ENCODE measurements around the gene AOC2.
"Not testable (repeated sequence)": the region's sequence is repeated elsewhere in the genome, so short reads cannot be mapped to it uniquely, and the experiment has no call there.

Gene AOC2

GRCh38 chr17:42894283-42895184 lies 50.2 kb downstream of the AOC2 start:
- TF ChIP-seq POLR2A (IDR thresholded peaks at IDR 0.05; ENCODE audit: low read length) (no peak), GATA1 (IDR thresholded peaks at IDR 0.05; ENCODE audit: low read depth, low read length) (no peak)
- DNase-seq, result no peak

DNA sequence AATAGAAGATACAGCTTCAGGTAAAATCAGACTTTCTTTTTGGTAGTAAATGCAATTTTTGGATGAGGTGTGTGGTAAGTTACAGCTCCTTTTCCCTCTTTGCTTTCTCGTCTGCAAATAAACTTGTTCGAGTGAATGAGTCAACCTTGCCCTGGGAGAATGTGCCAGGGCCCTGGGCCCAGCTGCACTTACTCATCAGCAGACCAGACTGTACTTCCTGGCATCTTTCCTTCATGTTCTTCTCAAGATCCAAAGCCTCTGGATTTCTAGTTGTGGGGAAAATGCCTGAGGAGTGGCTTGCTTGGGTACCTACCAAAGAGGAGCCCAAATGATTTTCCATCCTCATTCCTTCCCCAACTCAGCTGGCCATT lies 50.8 kb downstream of the AOC2 start:
- no peak for TF ChIP-seq GATA1 (IDR thresholded peaks at IDR 0.05; ENCODE audit: low read depth, low read length)
- no peak for TF ChIP-seq POLR2A (IDR thresholded peaks at IDR 0.05; ENCODE audit: low read length)
- DNase-seq, result no peak

DNA sequence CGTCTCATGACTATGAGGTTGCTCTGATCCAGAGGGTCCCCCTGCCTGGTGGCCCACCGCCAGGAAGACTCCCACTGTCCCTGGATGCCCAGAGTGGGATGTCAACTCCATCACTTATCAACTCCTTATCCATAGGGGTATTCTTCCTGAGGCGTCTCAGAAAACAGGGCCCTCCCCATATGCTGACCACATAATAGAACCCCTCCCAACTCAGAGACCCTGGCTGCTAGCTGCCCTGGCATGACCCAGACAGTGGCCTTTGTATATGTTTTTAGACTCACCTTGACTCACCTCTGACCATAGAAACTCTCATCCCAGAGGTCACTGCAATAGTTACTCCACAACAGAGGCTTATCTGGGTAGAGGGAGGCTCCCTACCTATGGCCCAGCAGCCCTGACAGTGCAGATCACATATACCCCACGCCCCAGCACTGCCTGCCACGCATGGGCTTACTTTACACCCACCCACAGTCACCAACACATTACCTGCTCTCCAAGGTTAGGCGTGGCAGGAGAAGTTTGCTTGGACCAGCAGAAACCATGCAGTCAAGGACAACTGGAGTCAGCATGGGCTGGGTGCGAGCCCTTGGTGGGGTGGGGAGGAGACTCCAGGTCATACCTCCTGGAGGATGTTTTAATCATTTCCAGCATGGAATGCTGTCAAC lies 53.9 kb downstream of the AOC2 start:
- no peak for DNase-seq
- TF ChIP-seq GATA1 (IDR thresholded peaks at IDR 0.05; ENCODE audit: low read depth, low read length) (no peak), POLR2A (IDR thresholded peaks at IDR 0.05; ENCODE audit: low read length) (no peak)

- DNase-seq, result not testable (repeated sequence)
Measured at GRCh38 chr17:42899981-42900380, 55.6 kb downstream of the AOC2 start.

All from erythroblast (primary cell).